Suprapubic skin (tissue), 4 donors: ENCODE results near the gene ARHGAP10.

Experiments
- CTCF ChIP-seq, 2 donors: fragments of 200-600 bp in 1 of 2; fragments of 450-650 bp in 1 of 2; sonication (generic) in 1 of 2; IDR thresholded peaks; one replicate each; pipeline ENCODE4 v1.5.1; 2016 to 2019; ENCODE audit warnings: antibody characterized with exemption in 2 of 2, mild to moderate bottlenecking in 1 of 2, moderate library complexity in 1 of 2
- POLR2A ChIP-seq, 2 donors: fragments of 450-650 bp; IDR thresholded peaks; one replicate each; pipeline ENCODE4 v1.6.1; 2017; ENCODE audit warnings: antibody characterized with exemption in 2 of 2, mild to moderate bottlenecking in 2 of 2, moderate library complexity in 2 of 2
- POLR2AphosphoS5 ChIP-seq, 3 donors: sonication (generic); formaldehyde crosslinking; IDR thresholded peaks; one replicate each; pipeline ENCODE4 v1.6.1; 2017; ENCODE audit warnings: antibody characterized with exemption in 3 of 3

- TF ChIP-seq POLR2AphosphoS5 (IDR thresholded peaks at IDR 0.05) (no peak), CTCF (IDR thresholded peaks at IDR 0.05) (no peak), POLR2A (IDR thresholded peaks at IDR 0.05) (no peak)
Observed at GRCh38 chr4:147927377-147928137, 195.7 kb downstream of the ARHGAP10 start.
